ENCODE data around the gene SLC44A1.

Gene SLC44A1

GRCh38 chr9:105329719-105330062 is 85.2 kb downstream of the SLC44A1 start:
- intact Hi-C loops (cut with DNase I), result no loop called here
- no peak for DNase-seq

DNA sequence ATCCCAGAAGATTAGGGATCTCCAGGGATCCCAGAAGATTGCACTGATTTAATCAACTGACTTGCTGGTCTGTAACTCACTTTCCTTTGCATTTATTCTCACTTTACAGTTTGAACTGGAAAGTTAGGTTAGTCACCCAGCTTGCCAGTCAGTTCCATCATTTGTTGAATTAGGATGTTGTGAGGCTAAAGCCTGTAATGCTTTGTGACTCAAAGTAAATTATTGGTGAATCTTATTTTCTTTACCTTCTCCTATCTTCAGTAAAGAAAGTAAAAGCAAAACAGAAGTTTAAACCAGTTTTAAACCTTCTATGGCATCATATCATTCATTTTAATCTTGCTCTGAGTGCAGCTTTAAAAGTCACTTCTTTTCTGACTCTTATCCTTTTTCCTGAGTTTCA is 85.8 kb downstream of the SLC44A1 start:
- DNase-seq, result no peak
- intact Hi-C loops (cut with DNase I), result no loop called here

DNA sequence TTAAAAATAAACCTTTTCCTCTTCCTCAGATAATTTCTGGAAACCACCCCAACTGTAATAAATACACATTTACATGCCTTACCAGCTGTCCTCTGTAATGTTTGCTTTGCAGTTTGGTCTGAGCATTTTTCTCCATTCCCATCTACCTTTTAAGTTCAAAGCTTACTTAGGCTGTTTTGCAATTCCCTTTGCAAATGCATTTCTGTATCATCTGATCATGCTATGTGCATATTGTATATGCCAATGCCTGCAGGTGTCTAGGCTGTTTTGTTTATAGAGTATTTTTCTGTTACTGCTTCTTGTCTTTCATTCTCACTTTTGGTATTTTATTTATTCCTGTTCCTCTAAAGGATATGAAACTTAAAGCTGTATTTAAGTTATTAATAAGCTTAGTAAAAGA is 86.3 kb downstream of the SLC44A1 start:
- intact Hi-C loops (cut with DNase I), result no loop called here
- no peak for DNase-seq

DNA sequence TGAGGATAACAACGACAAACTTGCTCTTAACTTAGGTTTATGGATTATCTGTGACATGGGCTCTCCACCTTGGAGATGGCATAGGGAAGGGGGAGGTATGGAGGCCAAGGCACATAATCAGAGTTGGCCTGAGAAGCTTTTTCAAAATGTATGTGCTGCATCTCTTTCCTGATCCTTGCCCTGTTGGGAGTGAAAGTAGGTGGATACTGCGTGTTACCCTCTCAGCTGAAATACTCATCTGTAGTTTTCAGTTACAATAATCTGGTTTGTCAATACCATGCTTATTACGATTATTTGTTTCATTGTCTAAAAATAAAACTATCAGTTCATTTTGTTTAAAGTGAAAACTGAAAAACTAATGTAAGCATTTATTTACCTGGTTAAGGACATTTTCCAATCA is 86.7 kb downstream of the SLC44A1 start:
- DNase-seq, result no peak
- intact Hi-C loops (cut with DNase I), result no loop called here

GRCh38 chr9:105331755-105332154 is 87.3 kb downstream of the SLC44A1 start:
- no peak for DNase-seq
- intact Hi-C loops (cut with DNase I), result no loop called here

- no peak for DNase-seq
- intact Hi-C loops (cut with DNase I), result no loop called here
Measured at GRCh38 chr9:105332471-105332870, 88.0 kb downstream of the SLC44A1 start.

GRCh38 chr9:105333076-105333475 is 88.6 kb downstream of the SLC44A1 start:
- intact Hi-C loops (cut with DNase I), result no loop called here
- no peak for DNase-seq

DNA sequence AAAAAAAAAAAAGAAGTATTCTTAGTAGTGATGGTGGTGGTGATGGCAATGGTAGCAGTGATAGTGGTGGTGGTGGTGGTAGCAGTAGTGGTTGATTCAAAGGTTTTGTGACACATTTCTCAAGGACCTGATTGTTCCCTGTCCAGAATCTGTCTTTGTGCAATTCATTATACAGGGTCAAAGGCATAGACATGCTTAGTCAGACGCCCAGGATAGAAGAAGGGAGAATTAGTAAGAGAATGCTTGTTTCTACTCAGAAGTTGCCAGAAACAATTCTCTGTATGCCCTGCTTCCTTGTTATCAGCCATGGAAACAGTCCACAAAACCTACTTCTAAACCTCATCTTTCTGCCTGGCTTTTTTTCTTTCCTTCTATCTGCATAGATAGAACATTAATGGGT is 89.4 kb downstream of the SLC44A1 start:
- intact Hi-C loops (cut with DNase I), result no loop called here
- no peak for DNase-seq

GRCh38 chr9:105338308-105338707 is 93.9 kb downstream of the SLC44A1 start:
- DNase-seq, result no peak
- intact Hi-C loops (cut with DNase I), result no loop called here

- intact Hi-C loops (cut with DNase I), result no loop called here
- no peak for DNase-seq
Measured at GRCh38 chr9:105339849-105340248, 95.4 kb downstream of the SLC44A1 start.

DNA sequence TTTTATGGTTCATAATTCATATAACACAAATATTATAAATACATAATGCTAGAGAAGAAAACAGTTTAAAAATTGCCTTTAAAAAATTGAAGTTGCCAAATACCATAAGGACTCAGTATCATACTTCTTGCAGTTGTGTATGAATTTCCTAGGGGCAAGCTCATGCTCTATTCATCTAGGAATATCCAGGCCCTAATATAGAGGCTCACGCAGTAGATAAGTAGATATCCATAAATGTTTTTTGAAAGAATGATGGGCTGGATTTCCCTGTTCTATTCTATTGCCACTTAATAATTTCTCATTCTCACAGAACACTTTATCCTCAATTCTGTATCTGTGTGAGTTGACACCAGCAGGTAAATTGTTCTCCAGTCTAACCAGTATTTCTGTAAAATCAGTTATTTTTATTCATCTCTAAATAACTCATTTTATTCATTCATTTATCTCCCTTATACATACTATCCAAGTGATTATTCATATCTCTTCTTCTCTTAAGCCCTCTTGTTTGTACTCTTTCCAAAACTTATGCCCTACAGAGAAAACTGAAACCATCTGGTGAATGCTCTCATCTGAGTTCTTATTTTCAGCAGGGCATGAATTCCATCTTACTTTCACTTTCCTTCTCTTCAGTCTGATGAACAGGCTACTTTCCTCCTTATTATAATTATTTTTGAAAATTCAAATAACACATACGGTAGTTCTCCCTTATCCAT is 97.1 kb downstream of the SLC44A1 start:
- intact Hi-C loops (cut with DNase I), result no loop called here
- DNase-seq, result no peak

GRCh38 chr9:105342147-105342505 is 97.7 kb downstream of the SLC44A1 start:
- DNase-seq, result no peak
- intact Hi-C loops (cut with DNase I), result no loop called here

GRCh38 chr9:105344283-105344682 is 99.8 kb downstream of the SLC44A1 start:
- intact Hi-C loops (cut with DNase I), result no loop called here
- DNase-seq, result no peak

- intact Hi-C loops (cut with DNase I), result no loop called here
- no peak for DNase-seq
Measured at GRCh38 chr9:105345626-105346025, 101.2 kb downstream of the SLC44A1 start.

DNA sequence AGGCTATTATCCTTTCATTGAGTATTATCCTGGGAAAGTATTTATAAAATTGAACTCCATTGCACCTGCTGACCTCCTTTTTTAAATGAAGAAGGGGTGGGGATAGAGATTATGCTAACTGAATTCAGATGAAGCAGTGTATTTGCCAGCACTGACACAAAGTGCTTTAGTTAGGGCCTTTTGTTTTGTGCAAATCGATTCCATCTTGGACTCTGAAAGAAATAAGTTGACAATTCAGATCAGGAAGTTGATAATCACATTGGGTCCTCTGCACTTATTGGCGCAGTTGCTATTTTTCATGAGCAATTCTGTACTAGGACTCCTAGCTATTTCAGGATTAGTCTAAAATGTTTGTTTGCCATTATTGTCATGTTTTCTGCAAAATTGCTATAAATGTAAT is 101.8 kb downstream of the SLC44A1 start:
- intact Hi-C loops (cut with DNase I), result no loop called here
- DNase-seq, result no peak

DNA sequence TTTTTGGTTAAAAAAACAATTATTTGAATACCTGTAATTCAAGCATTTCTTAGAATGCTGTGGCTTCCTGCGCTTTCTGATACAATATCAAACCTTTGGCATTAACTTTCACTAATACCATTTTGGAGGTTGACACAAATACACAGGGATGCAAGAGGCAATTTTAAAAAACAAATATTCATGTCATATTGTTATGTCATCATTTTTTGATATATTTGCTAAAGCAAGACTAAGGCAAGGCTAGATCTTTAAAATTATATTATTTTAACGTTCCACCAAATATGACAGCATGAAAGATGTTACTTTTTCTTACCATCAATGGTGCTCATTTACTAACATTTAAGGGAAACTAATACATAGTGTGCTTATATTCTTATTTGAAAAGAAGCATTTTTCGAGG is 110.0 kb downstream of the SLC44A1 start:
- no peak for DNase-seq
- intact Hi-C loops (cut with DNase I), result no loop called here

- DNase-seq, result no peak
- intact Hi-C loops (cut with DNase I), result no loop called here
Measured at GRCh38 chr9:105355781-105356180, 111.3 kb downstream of the SLC44A1 start.

- intact Hi-C loops (cut with DNase I), result no loop called here
- DNase-seq, result no peak
Measured at GRCh38 chr9:105357937-105358336, 113.5 kb downstream of the SLC44A1 start.

GRCh38 chr9:105359892-105360291 is 115.4 kb downstream of the SLC44A1 start:
- DNase-seq, result no peak
- intact Hi-C loops (cut with DNase I), result no loop called here

GRCh38 chr9:105360344-105360743 is 115.9 kb downstream of the SLC44A1 start:
- DNase-seq, result no peak
- intact Hi-C loops (cut with DNase I), result no loop called here

DNA sequence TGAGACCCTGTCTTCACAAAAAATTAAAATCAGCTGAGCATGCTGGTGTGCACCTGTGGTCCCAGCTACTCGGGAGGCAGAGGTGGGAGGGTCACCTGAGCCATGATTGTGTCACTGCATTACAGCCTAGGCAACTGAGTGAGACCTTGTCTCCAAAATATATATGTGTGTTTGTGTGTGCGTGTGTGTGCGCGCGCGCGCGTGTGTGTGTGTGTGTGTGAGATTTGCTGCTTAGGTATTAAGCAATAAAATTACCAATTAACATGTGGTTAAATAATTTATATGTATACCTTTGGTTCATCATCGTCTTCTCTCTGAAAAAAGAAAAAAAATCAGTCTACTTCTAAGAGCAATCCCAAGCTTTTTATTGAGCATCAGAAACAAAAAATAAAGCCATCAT is 117.4 kb downstream of the SLC44A1 start:
- DNase-seq, result no peak
- intact Hi-C loops (cut with DNase I), result no loop called here

GRCh38 chr9:105362470-105362869 is 118.0 kb downstream of the SLC44A1 start:
- no peak for DNase-seq
- intact Hi-C loops (cut with DNase I), result no loop called here

- intact Hi-C loops (cut with DNase I), result no loop called here
- no peak for DNase-seq
Measured at GRCh38 chr9:105363837-105364236, 119.4 kb downstream of the SLC44A1 start.

All from posterior cingulate gyrus (tissue), 11 donors.